ENCODE results near the gene CBX2. TPM values are rescaled to one million over a fixed set of nuclear protein-coding genes. Genes with fewer than 3 reads are reported as not detected.
A peak's percentile ranks its signal among the peaks of the same experiment; 100 is the strongest.

CBX2 gene
- total and polyA plus RNA-seq, 2 of the 4 experiments (the other 2 are of a cell fraction): 2.0 to 3.2 TPM

DNA sequence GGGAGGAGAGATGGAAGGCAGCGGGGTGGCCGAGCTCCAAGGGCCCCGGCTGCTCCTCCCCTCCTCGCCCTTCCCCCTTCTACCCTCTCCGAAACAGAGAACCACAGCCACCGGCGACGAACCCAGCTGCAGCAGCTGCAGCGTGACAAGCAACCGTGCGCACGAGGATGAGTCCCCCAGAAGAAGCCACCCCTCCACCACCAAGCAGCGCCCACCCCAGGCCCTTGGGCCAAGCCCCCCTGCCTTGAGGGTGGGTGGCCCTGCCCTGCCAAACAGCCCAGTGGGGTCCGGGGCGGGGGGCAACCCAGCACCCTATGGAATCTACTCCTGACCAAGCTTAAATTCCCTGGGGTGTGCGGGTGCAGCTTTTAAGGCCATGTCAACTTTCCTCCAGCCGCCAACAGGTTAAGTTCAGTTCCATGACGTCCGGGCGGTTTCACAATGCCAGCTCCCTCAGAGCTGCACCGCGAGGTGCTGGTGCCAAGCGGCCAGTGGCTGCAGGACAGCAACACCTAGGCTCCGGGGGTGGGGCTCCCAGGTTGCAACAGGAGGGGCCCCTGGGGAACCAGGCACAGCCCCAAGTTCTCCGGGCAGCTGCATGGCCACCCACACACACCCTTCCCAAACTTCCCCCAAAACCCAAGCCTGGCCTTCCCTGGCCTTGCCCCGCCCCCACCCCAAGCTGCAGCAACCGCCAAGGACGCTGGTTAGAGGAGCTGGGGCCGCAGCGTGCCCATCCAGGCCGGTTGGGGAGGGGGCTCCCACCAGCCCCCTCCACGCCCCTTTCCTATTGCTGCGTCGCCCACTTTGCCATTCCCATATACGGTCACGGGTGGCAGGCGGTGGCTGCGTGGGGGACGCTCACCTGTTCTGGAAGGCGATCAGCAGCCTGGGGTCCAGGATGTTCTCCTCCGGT, 59.3 kb downstream of the CBX2 start (continued):
- TF ChIP-seq CHD1 (IDR thresholded peaks at IDR 0.05; ENCODE audit: low read depth, low read length) (no peak), RFX5 (IDR thresholded peaks at IDR 0.05; ENCODE audit: low read depth, low read length) (no peak), CEBPB (IDR thresholded peaks at IDR 0.05; ENCODE audit: low read depth, low read length) (peak; percentile 95)

Other genes starting within 250 kb of the CBX2 start
- not detected in 2 replicates for gene RBFOX3, start 167.1 kb upstream of the CBX2 start, total RNA-seq (2012; rRNA removed)
- 0.09 TPM in 1 of 2 replicates, not detected in the other for gene RBFOX3, start 167.1 kb upstream of the CBX2 start, polyA plus RNA-seq (2012; rRNA removed)
- gene ENPP7, start 47.2 kb upstream of the CBX2 start, total RNA-seq (2012; rRNA removed): not detected in 2 replicates
- not detected in 2 replicates for gene ENPP7, start 47.2 kb upstream of the CBX2 start, polyA plus RNA-seq (2012; rRNA removed)
- 5.3 and 5.4 TPM in 2 replicates for gene CBX8, start 18.9 kb downstream of the CBX2 start, total RNA-seq (2012; rRNA removed)
- gene CBX8, start 18.9 kb downstream of the CBX2 start, polyA plus RNA-seq (2012; rRNA removed): 2.4 and 3.2 TPM in 2 replicates
- 3.2 and 5.3 TPM in 2 replicates for gene CBX4, start 61.3 kb downstream of the CBX2 start, total RNA-seq (2012; rRNA removed)
- gene CBX4, start 61.3 kb downstream of the CBX2 start, polyA plus RNA-seq (2012; rRNA removed): 9.4 and 12.9 TPM in 2 replicates